KMS-11 (cell line): Measurements from ENCODE around the gene FTHL17.

Experiments
- H2AFZ ChIP-seq: fragments of 200-600 bp; sonication (generic); 2 replicates; pipeline ENCODE4 v1.6.1; 2016; ENCODE audit warnings: antibody characterized with exemption, mixed run types, low read depth
- H3K27ac ChIP-seq: fragments of 200-600 bp; sonication (generic); 2 replicates; pipeline ENCODE4 v1.6.1; 2016; ENCODE audit warnings: mild to moderate bottlenecking, mixed run types
- H3K27me3 ChIP-seq: fragments of 200-600 bp; sonication (generic); 2 replicates; pipeline ENCODE4 v1.6.1; 2017; ENCODE audit warnings: mild to moderate bottlenecking, low read depth, mixed run types, moderate library complexity; ENCODE audit not compliant: insufficient read depth
- H3K36me3 ChIP-seq: fragments of 200-600 bp; sonication (generic); 2 replicates; pipeline ENCODE4 v1.6.1; 2017; ENCODE audit warnings: mild to moderate bottlenecking, mixed run types; ENCODE audit not compliant: insufficient read depth
- H3K4me1 ChIP-seq: fragments of 200-600 bp; sonication (generic); 2 replicates; pipeline ENCODE4 v1.6.1; 2016; ENCODE audit warnings: mild to moderate bottlenecking, low read depth, mixed run types; ENCODE audit not compliant: poor library complexity, severe bottlenecking
- H3K4me2 ChIP-seq: fragments of 200-600 bp; sonication (generic); 2 replicates; pipeline ENCODE4 v1.7.0; 2016; ENCODE audit warnings: mild to moderate bottlenecking, mixed run types
- H3K4me3 ChIP-seq: fragments of 200-600 bp; sonication (generic); IDR thresholded peaks from 2 replicates; pipeline ENCODE4 v1.6.1; 2017; ENCODE audit warnings: low read depth, low read length, mixed read lengths; ENCODE audit not compliant: insufficient read depth
- H3K79me2 ChIP-seq: fragments of 200-600 bp; sonication (generic); 2 replicates; pipeline ENCODE4 v1.6.1; 2016; ENCODE audit warnings: low read depth, mixed run types; ENCODE audit not compliant: insufficient read depth
- H3K9ac ChIP-seq: fragments of 200-600 bp; sonication (generic); 2 replicates; pipeline ENCODE4 v1.6.1; 2016; ENCODE audit warnings: mild to moderate bottlenecking, mixed run types
- H4K20me1 ChIP-seq: fragments of 200-600 bp; sonication (generic); 2 replicates; pipeline ENCODE4 v1.6.1; 2016; ENCODE audit warnings: mild to moderate bottlenecking, mixed run types; ENCODE audit not compliant: insufficient read depth
- CTCF ChIP-seq: fragments of 200-600 bp; sonication (generic); conservative IDR thresholded peaks from 2 replicates; pipeline ENCODE4 v1.6.1; 2017; ENCODE audit warnings: low read depth, mild to moderate bottlenecking, antibody characterized with exemption, low read length, moderate library complexity, mixed read lengths

The FTHL17 gene

GRCh38 chrX:31027351-31027750 is 44.5 kb downstream of the FTHL17 start:
- Histone ChIP-seq H3K36me3 (no peaks in the 10 kb centered on the region), H3K4me2 (no peak overlapping the region), H3K27me3 (no peaks in the 10 kb centered on the region), H3K4me1 (no peaks in the 10 kb centered on the region), H2AFZ (no peak overlapping the region), H3K79me2 (no peaks in the 10 kb centered on the region), H3K4me3 (no peak overlapping the region), H3K27ac (no peak overlapping the region), H3K9ac (no peak overlapping the region), H4K20me1 (no peaks in the 10 kb centered on the region)
- no peak for TF ChIP-seq CTCF

- Histone ChIP-seq H3K9ac (no peak overlapping the region), H3K4me1 (no peaks in the 10 kb centered on the region), H3K27ac (no peak overlapping the region), H2AFZ (no peak overlapping the region), H3K36me3 (no peaks in the 10 kb centered on the region), H3K4me3 (no peak overlapping the region), H3K4me2 (no peak overlapping the region), H3K27me3 (no peaks in the 10 kb centered on the region), H3K79me2 (no peaks in the 10 kb centered on the region), H4K20me1 (no peaks in the 10 kb centered on the region)
- TF ChIP-seq CTCF = no peak
These were observed 47.0 kb downstream of the FTHL17 start for GRCh38 chrX:31024866-31025265.

- Histone ChIP-seq H3K79me2 (no peaks in the 10 kb centered on the region), H4K20me1 (no peaks in the 10 kb centered on the region), H2AFZ (no peak overlapping the region), H3K27ac (no peak overlapping the region), H3K4me2 (no peak overlapping the region), H3K27me3 (no peaks in the 10 kb centered on the region), H3K9ac (no peak overlapping the region), H3K4me1 (no peaks in the 10 kb centered on the region), H3K36me3 (no peaks in the 10 kb centered on the region), H3K4me3 (no peak overlapping the region)
- no peak for TF ChIP-seq CTCF
These were observed 50.3 kb downstream of the FTHL17 start for GRCh38 chrX:31021537-31021936.
